A673 (cell line): Measurements from ENCODE around the gene MAPKAP1. TPM values are rescaled to one million over a fixed set of nuclear protein-coding genes. Genes with fewer than 3 reads are reported as not detected.

Experiments
- BruUV-seq: library from RNA; stranded (reverse); fragments of 400-500 nt; replicated peaks from 2 replicates; lab custom pipeline; 2021; lab: Mats Ljungman, UMichigan
- CTCF ChIA-PET: fragments of 300-600 bp; sonication (Branson Sonifier 250); formaldehyde crosslinking; loops from one replicate; lab custom pipeline; 2022; ENCODE audit warnings: antibody characterized with exemption; lab: Charles Lee
- POLR2A ChIA-PET: fragments of 300-600 bp; sonication (Branson Sonifier 250); formaldehyde crosslinking; loops from one replicate; lab custom pipeline; 2022; ENCODE audit warnings: antibody characterized with exemption; ENCODE audit not compliant: low non-redundant PET; lab: Charles Lee
- DNase-seq: peaks from one replicate; pipeline ENCODE4 v3.0.0-alpha.2; 2015; ENCODE audit warnings: low spot score
- H3K27ac ChIP-seq: fragments of 200-600 bp; sonication (generic); 2 replicates; pipeline ENCODE4 v1.5.1; 2016; ENCODE audit warnings: mixed run types, low read depth, mild to moderate bottlenecking, mixed read lengths, antibody characterized with exemption, low read length; ENCODE audit not compliant: poor library complexity, severe bottlenecking
- H3K27me3 ChIP-seq: fragments of 200-600 bp; sonication (generic); replicated peaks from 2 replicates; pipeline ENCODE4 v1.6.1; 2017; ENCODE audit warnings: mixed run types, low read depth, mild to moderate bottlenecking, mixed read lengths, antibody characterized with exemption, low read length; ENCODE audit not compliant: insufficient read depth, poor library complexity
- H3K36me3 ChIP-seq: fragments of 200-600 bp; sonication (generic); 2 replicates; pipeline ENCODE4 v1.6.1; 2016; ENCODE audit warnings: mixed run types, mild to moderate bottlenecking, mixed read lengths, antibody characterized with exemption, low read length; ENCODE audit not compliant: insufficient read depth, poor library complexity, severe bottlenecking
- H3K4me1 ChIP-seq: fragments of 200-600 bp; sonication (generic); 2 replicates; pipeline ENCODE4 v1.6.1; 2017; ENCODE audit warnings: mixed run types, mild to moderate bottlenecking, mixed read lengths, antibody characterized with exemption, low read length; ENCODE audit not compliant: insufficient read depth, poor library complexity, severe bottlenecking
- H3K4me3 ChIP-seq: fragments of 200-600 bp; sonication (generic); 2 replicates; pipeline ENCODE4 v1.5.1; 2016; ENCODE audit warnings: low read depth, mixed run types, mild to moderate bottlenecking, mixed read lengths, low read length; ENCODE audit not compliant: poor library complexity, severe bottlenecking
- H3K9me3 ChIP-seq: fragments of 200-600 bp; sonication (generic); 2 replicates; pipeline ENCODE4 v1.6.1; 2016; ENCODE audit warnings: mixed run types, low read depth, mild to moderate bottlenecking, mixed read lengths, antibody characterized with exemption, low read length; ENCODE audit not compliant: poor library complexity, severe bottlenecking
- EZH2 ChIP-seq: fragments of 200-600 bp; sonication (generic); IDR thresholded peaks from 2 replicates; pipeline ENCODE4 v1.6.1; 2017; ENCODE audit warnings: borderline replicate concordance, low read depth, mild to moderate bottlenecking, mixed read lengths, antibody characterized with exemption, low read length; ENCODE audit not compliant: poor library complexity, severe bottlenecking
- intact Hi-C: fragments of 100-400 bp; cut with micrococcal nuclease; formaldehyde crosslinking; loops from one replicate; pipeline ENCODE4 v1.10.0; 2022; ENCODE audit not compliant: unreplicated experiment
- total RNA-seq: library from RNA; stranded (reverse); gene quantifications from 2 replicates; pipeline ENCODE4 v1.2.3, GENCODE V29; 2021
- TF ChIP-seq, protein P1 (sequence below): fragments of 300-800, 200-600 bp; sonication (generic); conservative IDR thresholded peaks from 2 replicates; pipeline ENCODE4 v1.5.1; 2017; ENCODE audit warnings: low read depth, mild to moderate bottlenecking, antibody characterized with exemption, low read length, moderate library complexity, mixed read lengths

Gene MAPKAP1
- total RNA-seq, 1 experiment from 2014 or later = 98.7 TPM

DNA sequence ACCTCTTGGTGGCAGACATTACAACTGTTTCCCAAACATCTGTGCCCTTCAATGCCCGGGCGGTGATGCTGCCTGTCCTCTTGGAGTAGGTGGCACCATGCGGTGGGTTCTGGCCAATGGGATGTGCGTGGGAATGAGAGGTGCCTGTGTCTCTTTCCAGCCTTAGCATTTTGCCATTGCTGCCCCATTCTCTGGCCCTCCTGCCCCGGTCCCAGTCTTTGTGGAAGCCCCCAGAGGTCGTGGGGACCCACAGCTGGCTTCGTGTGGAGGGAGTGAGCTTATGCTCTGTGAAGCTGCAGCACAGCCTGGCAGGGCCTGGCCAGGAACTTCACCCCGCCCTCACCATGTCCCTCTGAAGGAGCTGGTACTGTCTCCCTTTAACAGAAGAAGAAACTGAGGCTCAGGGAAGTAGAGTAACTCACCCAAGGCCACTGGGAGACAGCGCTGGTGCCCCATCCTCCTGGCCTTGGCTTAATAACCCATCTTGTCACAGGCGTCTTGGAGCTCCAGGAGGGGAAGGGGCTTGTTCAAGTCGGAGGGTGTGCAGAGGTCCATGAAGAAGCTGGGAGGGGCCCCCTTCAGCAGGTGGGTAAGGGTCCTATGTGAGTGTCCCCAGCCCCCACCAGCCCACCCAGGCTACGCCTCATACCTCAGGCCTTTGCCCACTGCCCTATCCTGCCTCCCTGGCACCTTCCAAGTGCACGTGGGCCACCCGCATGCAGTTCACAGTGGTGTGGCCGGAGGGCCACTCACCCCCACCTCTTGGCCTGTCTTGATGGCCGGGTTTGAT lies 271.8 kb downstream of the MAPKAP1 start:
- no TSS peak for BruUV-seq
- H3K36me3 ChIP-seq = no peaks in the 10 kb centered on the region
- intact Hi-C loops = no loop called here
- CTCF ChIA-PET = no interaction called here
- H3K27me3 ChIP-seq = no peaks in the 10 kb centered on the region
- TF ChIP-seq, protein P1, sequence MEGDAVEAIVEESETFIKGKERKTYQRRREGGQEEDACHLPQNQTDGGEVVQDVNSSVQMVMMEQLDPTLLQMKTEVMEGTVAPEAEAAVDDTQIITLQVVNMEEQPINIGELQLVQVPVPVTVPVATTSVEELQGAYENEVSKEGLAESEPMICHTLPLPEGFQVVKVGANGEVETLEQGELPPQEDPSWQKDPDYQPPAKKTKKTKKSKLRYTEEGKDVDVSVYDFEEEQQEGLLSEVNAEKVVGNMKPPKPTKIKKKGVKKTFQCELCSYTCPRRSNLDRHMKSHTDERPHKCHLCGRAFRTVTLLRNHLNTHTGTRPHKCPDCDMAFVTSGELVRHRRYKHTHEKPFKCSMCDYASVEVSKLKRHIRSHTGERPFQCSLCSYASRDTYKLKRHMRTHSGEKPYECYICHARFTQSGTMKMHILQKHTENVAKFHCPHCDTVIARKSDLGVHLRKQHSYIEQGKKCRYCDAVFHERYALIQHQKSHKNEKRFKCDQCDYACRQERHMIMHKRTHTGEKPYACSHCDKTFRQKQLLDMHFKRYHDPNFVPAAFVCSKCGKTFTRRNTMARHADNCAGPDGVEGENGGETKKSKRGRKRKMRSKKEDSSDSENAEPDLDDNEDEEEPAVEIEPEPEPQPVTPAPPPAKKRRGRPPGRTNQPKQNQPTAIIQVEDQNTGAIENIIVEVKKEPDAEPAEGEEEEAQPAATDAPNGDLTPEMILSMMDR = no peak
- TF ChIP-seq EZH2 = no peak
- H3K9me3 ChIP-seq = no peaks in the 10 kb centered on the region
- no peak overlapping the region for H3K4me3 ChIP-seq
- POLR2A ChIA-PET = no interaction called here
- no peak overlapping the region for H3K27ac ChIP-seq
- H3K4me1 ChIP-seq = peaks cover 18% of the 10 kb centered on the region
- DNase-seq = no peak

DNA sequence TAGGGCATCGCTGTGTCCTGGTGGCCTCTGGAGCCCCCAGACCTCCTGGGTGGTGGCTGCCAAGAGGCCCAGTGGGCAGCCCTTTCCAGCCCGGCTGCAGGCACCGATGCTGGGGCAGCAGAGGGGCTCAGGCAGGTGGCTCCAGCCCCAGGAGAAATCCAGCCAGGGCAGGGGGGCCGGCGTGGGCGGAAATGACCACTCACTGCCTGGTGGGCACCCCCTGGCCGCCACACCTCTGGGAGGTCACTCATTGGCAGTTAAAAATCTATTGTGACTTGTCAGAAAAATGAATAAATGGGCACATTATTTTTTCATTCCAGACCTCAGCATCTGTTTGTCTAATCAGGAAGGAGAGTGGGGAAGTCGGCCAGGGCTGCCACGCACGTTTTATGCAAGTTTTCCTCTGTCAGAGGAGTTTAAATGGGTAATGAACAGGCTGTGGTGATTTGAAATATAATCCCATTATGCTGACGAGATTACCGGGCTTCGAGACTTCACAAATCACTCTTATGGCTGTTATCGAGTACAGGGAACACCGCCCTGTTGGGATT lies 273.5 kb downstream of the MAPKAP1 start:
- DNase-seq = peak; percentile 67
- ChIA-PET CTCF (no interaction called here), POLR2A (no interaction called here)
- intact Hi-C loops = no loop called here
- H3K27ac ChIP-seq = no peak overlapping the region
- H3K4me3 ChIP-seq = no peak overlapping the region
- TF ChIP-seq EZH2 = no peak
- TF ChIP-seq, protein P1 = no peak
- no peaks in the 10 kb centered on the region for H3K9me3 ChIP-seq
- peaks cover 18% of the 10 kb centered on the region for H3K4me1 ChIP-seq
- H3K27me3 ChIP-seq = no peaks in the 10 kb centered on the region
- H3K36me3 ChIP-seq = no peaks in the 10 kb centered on the region
- BruUV-seq = no TSS peak

- BruUV-seq = no TSS peak
- POLR2A ChIA-PET = no interaction called here
Observed at GRCh38 chr9:125432715-125433385, 274.2 kb downstream of the MAPKAP1 start.

More at GRCh38 chr9:125432715-125433385, 274.2 kb downstream of the MAPKAP1 start:
- intact Hi-C loops = no loop called here
- H3K4me1 ChIP-seq = peaks cover 18% of the 10 kb centered on the region
- no peaks in the 10 kb centered on the region for H3K36me3 ChIP-seq
- no peak overlapping the region for H3K27ac ChIP-seq
- no peaks in the 10 kb centered on the region for H3K9me3 ChIP-seq
- no peaks in the 10 kb centered on the region for H3K27me3 ChIP-seq
- no peak for DNase-seq
- no peak overlapping the region for H3K4me3 ChIP-seq
- CTCF ChIA-PET = no interaction called here
- TF ChIP-seq, protein P1 = no peak
- no peak for TF ChIP-seq EZH2
